DND-41 (cell line): ENCODE results near the gene VAV2.

Experiments
- EZH2 ChIP-seq: IDR thresholded peaks from 3 replicates; pipeline ENCODE4 v1.6.1; 2012; ENCODE audit warnings: borderline replicate concordance, low read depth, mild to moderate bottlenecking, moderate library complexity, low read length, inconsistent platforms; ENCODE audit not compliant: severe bottlenecking
- TF ChIP-seq, protein P1 (sequence below): IDR thresholded peaks from 2 replicates; pipeline ENCODE4 v1.5.1; 2012; ENCODE audit warnings: borderline replicate concordance, low read length, moderate library complexity, mild to moderate bottlenecking; ENCODE audit not compliant: poor library complexity, severe bottlenecking; ENCODE audit errors: extremely low read depth

DNA sequence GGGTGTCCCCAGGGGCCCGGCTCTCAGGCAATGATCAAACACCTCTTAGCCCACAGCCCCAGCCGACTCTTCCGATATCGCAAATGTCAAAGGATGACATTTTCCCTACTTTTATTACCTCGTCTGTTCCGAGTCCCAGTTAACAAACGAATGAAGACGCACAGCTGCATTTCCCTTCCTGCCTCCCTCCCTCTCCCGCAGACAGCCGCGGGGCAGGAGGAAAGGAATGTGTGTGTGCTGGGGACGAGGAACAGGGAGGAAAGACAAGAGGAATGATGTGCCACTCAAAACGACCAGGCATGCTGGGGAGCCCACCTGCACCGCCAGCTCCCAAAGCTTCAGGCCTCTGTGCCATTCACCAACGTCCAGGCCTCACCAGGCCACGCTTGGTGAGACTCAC lies 128.1 kb downstream of the VAV2 start:
- TF ChIP-seq, protein P1, sequence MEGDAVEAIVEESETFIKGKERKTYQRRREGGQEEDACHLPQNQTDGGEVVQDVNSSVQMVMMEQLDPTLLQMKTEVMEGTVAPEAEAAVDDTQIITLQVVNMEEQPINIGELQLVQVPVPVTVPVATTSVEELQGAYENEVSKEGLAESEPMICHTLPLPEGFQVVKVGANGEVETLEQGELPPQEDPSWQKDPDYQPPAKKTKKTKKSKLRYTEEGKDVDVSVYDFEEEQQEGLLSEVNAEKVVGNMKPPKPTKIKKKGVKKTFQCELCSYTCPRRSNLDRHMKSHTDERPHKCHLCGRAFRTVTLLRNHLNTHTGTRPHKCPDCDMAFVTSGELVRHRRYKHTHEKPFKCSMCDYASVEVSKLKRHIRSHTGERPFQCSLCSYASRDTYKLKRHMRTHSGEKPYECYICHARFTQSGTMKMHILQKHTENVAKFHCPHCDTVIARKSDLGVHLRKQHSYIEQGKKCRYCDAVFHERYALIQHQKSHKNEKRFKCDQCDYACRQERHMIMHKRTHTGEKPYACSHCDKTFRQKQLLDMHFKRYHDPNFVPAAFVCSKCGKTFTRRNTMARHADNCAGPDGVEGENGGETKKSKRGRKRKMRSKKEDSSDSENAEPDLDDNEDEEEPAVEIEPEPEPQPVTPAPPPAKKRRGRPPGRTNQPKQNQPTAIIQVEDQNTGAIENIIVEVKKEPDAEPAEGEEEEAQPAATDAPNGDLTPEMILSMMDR: no peak
- no peak for TF ChIP-seq EZH2
